ENCODE results near the gene CACNA2D3. TPM values are rescaled to one million over a fixed set of nuclear protein-coding genes. Genes with fewer than 3 reads are reported as not detected.

CACNA2D3 gene
- polyA plus RNA-seq, 2 of the 4 experiments (the other 2 are of a cell fraction), result 0.04 to 0.05 TPM

GRCh38 chr3:54331341-54331740 lies 209.0 kb downstream of the CACNA2D3 start:
- whole genome bisulfite sequencing (ENCODE audit: missing lambda C conversion rate), result 0% methylated on average over 2 of the region's 2 CpGs
- Histone ChIP-seq H3K4me1 (no peaks in the 10 kb centered on the region), H3K4me3 (no peak overlapping the region), H3K4me2 (no peak overlapping the region), H3K9me3 (no peaks in the 10 kb centered on the region), H3K27ac (no peak overlapping the region)
- no peak for FAIRE-seq
- ATAC-seq, result no peak
- no peak for TF ChIP-seq PHF8 (IDR thresholded peaks at IDR 0.05; ENCODE audit: borderline replicate concordance, low read depth)
- TF ChIP-seq RAD21 (conservative IDR thresholded peaks at IDR 0.05 in 1 of 2, IDR thresholded peaks at IDR 0.05 in 1 of 2), result no peak
- no peak for TF ChIP-seq CEBPB (IDR thresholded peaks at IDR 0.05)
- TF ChIP-seq BHLHE40 (IDR thresholded peaks at IDR 0.05; ENCODE audit: low read depth, low read length), result no peak
- TF ChIP-seq POLR2AphosphoS2 (conservative IDR thresholded peaks at IDR 0.05; ENCODE audit: low read length), result no peak
- no peak for TF ChIP-seq ZNF302 (CRISPR knock-in tag; IDR thresholded peaks at IDR 0.05)
- no peak for TF ChIP-seq PBX3 (IDR thresholded peaks at IDR 0.05)
- no peak for TF ChIP-seq ZC3H11A (IDR thresholded peaks at IDR 0.05)
- no peak for TF ChIP-seq RCOR1 (IDR thresholded peaks at IDR 0.05; ENCODE audit: low read depth, low read length)
- TF ChIP-seq REST (IDR thresholded peaks at IDR 0.05), result no peak
- TF ChIP-seq EHF (CRISPR knock-in tag; IDR thresholded peaks at IDR 0.05), result no peak
- TF ChIP-seq, protein P1, sequence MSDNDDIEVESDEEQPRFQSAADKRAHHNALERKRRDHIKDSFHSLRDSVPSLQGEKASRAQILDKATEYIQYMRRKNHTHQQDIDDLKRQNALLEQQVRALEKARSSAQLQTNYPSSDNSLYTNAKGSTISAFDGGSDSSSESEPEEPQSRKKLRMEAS (IDR thresholded peaks at IDR 0.05), result no peak
- TF ChIP-seq CBX8 (IDR thresholded peaks at IDR 0.05), result no peak
- no peak for TF ChIP-seq SREBF2 (IDR thresholded peaks at IDR 0.05)
- no peak for TF ChIP-seq MYC (IDR thresholded peaks at IDR 0.05; ENCODE audit: borderline replicate concordance, low read length)
- no peak for TF ChIP-seq ESRRA (IDR thresholded peaks at IDR 0.05; ENCODE audit: borderline replicate concordance, low read length)
- TF ChIP-seq HOXB13 (CRISPR knock-in tag; IDR thresholded peaks at IDR 0.05; ENCODE audit: low read depth), result no peak
- ChIA-PET CTCF (no interaction called here), POLR2A (no interaction called here)
- no peak for DNase-seq (ENCODE audit: low read depth in 1 of 2, low spot score in 1 of 2)

GRCh38 chr3:54337846-54338245 lies 215.5 kb downstream of the CACNA2D3 start:
- Histone ChIP-seq H3K27ac (no peak overlapping the region), H3K4me2 (no peak overlapping the region), H3K9me3 (no peaks in the 10 kb centered on the region), H3K4me3 (no peak overlapping the region), H3K4me1 (no peaks in the 10 kb centered on the region)
- no peak for TF ChIP-seq NR3C1 (IDR thresholded peaks at IDR 0.05)
- ChIA-PET CTCF (no interaction called here), POLR2A (no interaction called here)
- FAIRE-seq, result no peak
- no peak for DNase-seq (ENCODE audit: low read depth in 1 of 2, low spot score in 1 of 2)
- WGBS (ENCODE audit: missing lambda C conversion rate), result 50% methylated on average over 4 of the region's 6 CpGs
- ATAC-seq, result no peak

DNA sequence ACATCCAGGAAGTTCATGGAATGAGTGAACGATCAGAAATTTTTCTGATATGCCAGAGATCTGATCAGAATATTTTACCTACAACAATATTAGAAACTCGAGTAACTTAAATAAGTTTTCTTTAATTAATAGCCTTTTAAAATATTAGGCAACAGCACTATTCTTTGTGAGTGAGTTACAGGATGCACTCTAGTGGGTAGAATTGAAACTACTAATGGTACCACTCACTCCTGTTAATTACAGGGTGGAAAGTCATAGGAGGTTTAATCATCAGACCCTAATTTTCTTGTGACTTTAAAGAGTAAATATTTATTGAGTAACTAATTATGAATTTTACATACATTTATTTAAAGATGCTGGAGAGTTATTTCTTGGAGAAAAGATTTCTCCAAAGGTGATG lies 217.3 kb downstream of the CACNA2D3 start:
- WGBS (ENCODE audit: missing lambda C conversion rate), result 14% methylated on average over 2 of the region's 2 CpGs
- Histone ChIP-seq H3K4me3 (no peak overlapping the region), H3K4me2 (no peak overlapping the region), H3K9me3 (no peaks in the 10 kb centered on the region), H3K27ac (no peak overlapping the region), H3K4me1 (no peaks in the 10 kb centered on the region)
- DNase-seq (ENCODE audit: low read depth in 1 of 2, low spot score in 1 of 2), result no peak
- no peak for ATAC-seq
- CTCF ChIA-PET, result no interaction called here
- POLR2A ChIA-PET, result no interaction called here
- no peak for FAIRE-seq
- TF ChIP-seq RCOR1 (IDR thresholded peaks at IDR 0.05; ENCODE audit: low read depth, low read length) (no peak), USF2 (IDR thresholded peaks at IDR 0.05) (no peak), ESRRA (IDR thresholded peaks at IDR 0.05; ENCODE audit: borderline replicate concordance, low read length) (no peak), EHMT2 (IDR thresholded peaks at IDR 0.05; ENCODE audit: low read depth) (no peak), CEBPB (IDR thresholded peaks at IDR 0.05) (no peak), REST (IDR thresholded peaks at IDR 0.05) (no peak), FOSL2 (IDR thresholded peaks at IDR 0.05) (no peak), FOSL2 (CRISPR knock-in tag; IDR thresholded peaks at IDR 0.05) (no peak), RNF2 (IDR thresholded peaks at IDR 0.05; ENCODE audit: borderline replicate concordance, low read depth) (no peak), NR3C1 (IDR thresholded peaks at IDR 0.05) (no peak), CTCF (IDR thresholded peaks at IDR 0.05) (no peak)

Data from A549 (cell line).